Measurements from ENCODE around the gene SCYL3. TPM values are rescaled to one million over a fixed set of nuclear protein-coding genes. Genes with fewer than 3 reads are reported as not detected.

The SCYL3 gene
- total RNA-seq, 1 donor from 2014 or later = 12.0 TPM

DNA sequence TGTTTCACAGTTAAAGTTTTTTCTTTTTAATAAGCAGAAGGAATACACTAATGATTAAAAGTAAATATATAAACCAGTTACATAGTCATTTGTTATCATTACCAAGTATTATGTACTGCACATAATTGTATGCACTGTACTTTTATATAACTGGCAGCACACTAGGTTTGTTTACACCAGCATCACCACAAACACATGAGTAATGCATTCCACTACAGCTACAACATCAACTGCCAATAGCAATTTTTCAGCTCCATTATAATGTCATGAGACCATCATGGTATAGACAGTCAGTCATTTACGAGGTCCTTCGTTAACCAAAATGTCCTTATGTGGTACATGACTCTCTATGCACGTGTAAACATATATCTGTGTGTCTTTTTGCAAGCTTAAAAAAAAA is 35.2 kb downstream of the SCYL3 start:
- intact Hi-C loops (cut with DNase I) = no loop called here

DNA sequence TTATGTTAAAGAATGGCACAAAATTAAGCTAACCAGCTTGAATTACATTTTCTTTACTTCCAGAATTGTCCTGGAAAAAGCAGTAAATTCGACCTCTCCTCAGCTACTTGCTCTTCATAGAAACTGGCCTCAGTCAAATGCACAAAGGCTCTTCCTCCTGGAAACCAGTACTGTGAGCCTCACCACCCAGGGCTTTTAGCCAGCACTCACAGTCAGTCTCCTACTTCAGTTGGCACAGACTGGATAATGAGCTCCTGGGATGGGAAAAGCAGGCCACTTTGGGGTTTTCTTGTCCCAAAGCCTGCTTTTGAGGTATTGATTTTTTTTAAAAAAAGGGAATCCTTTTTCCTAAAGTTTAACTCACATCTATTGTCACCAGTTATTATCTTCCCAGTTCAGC is 40.4 kb downstream of the SCYL3 start:
- ATAC-seq = no peak
- DNase-seq = no peak
- no peaks in the 10 kb centered on the region for H3K4me1 ChIP-seq
- no peak overlapping the region for H3K4me3 ChIP-seq
- H3K9me3 ChIP-seq = no peaks in the 10 kb centered on the region
- no peaks in the 10 kb centered on the region for H3K27me3 ChIP-seq
- no peak overlapping the region for H3K27ac ChIP-seq
- H3K36me3 ChIP-seq = peaks cover 83% of the 10 kb centered on the region
- TF ChIP-seq, protein P1, sequence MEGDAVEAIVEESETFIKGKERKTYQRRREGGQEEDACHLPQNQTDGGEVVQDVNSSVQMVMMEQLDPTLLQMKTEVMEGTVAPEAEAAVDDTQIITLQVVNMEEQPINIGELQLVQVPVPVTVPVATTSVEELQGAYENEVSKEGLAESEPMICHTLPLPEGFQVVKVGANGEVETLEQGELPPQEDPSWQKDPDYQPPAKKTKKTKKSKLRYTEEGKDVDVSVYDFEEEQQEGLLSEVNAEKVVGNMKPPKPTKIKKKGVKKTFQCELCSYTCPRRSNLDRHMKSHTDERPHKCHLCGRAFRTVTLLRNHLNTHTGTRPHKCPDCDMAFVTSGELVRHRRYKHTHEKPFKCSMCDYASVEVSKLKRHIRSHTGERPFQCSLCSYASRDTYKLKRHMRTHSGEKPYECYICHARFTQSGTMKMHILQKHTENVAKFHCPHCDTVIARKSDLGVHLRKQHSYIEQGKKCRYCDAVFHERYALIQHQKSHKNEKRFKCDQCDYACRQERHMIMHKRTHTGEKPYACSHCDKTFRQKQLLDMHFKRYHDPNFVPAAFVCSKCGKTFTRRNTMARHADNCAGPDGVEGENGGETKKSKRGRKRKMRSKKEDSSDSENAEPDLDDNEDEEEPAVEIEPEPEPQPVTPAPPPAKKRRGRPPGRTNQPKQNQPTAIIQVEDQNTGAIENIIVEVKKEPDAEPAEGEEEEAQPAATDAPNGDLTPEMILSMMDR (IDR thresholded peaks at IDR 0.05) = no peak
- intact Hi-C loops (cut with DNase I) = no loop called here

More for the DNA sequence above, 35.2 kb downstream of the SCYL3 start:
- no peaks in the 10 kb centered on the region for H3K9me3 ChIP-seq
- no peaks in the 10 kb centered on the region for H3K4me1 ChIP-seq
- TF ChIP-seq, protein P1 (IDR thresholded peaks at IDR 0.05) = no peak
- H3K27ac ChIP-seq = no peak overlapping the region
- no peaks in the 10 kb centered on the region for H3K27me3 ChIP-seq
- DNase-seq (no peak), ATAC-seq (no peak)
- no peak overlapping the region for H3K4me3 ChIP-seq
- peaks cover 92% of the 10 kb centered on the region for H3K36me3 ChIP-seq

GRCh38 chr1:169849346-169850022 is 44.2 kb downstream of the SCYL3 start:
- DNase-seq = no peak
- intact Hi-C loops (cut with DNase I) = no loop called here
- Histone ChIP-seq H3K9me3 (no peaks in the 10 kb centered on the region), H3K4me3 (no peak overlapping the region), H3K36me3 (peaks cover 68% of the 10 kb centered on the region), H3K27ac (no peak overlapping the region), H3K4me1 (no peaks in the 10 kb centered on the region), H3K27me3 (no peaks in the 10 kb centered on the region)
- TF ChIP-seq, protein P1 (IDR thresholded peaks at IDR 0.05) = no peak
- no peak for ATAC-seq

- H3K4me1 ChIP-seq = no peaks in the 10 kb centered on the region
- H3K4me3 ChIP-seq = no peak overlapping the region
- ATAC-seq (no peak), DNase-seq (no peak)
- intact Hi-C loops (cut with DNase I) = no loop called here
- TF ChIP-seq, protein P1 (IDR thresholded peaks at IDR 0.05) = no peak
- H3K27me3 ChIP-seq = no peaks in the 10 kb centered on the region
- no peak overlapping the region for H3K27ac ChIP-seq
- H3K9me3 ChIP-seq = no peaks in the 10 kb centered on the region
- H3K36me3 ChIP-seq = peaks cover 66% of the 10 kb centered on the region
Observed at GRCh38 chr1:169848456-169848855, 45.2 kb downstream of the SCYL3 start.

DNA sequence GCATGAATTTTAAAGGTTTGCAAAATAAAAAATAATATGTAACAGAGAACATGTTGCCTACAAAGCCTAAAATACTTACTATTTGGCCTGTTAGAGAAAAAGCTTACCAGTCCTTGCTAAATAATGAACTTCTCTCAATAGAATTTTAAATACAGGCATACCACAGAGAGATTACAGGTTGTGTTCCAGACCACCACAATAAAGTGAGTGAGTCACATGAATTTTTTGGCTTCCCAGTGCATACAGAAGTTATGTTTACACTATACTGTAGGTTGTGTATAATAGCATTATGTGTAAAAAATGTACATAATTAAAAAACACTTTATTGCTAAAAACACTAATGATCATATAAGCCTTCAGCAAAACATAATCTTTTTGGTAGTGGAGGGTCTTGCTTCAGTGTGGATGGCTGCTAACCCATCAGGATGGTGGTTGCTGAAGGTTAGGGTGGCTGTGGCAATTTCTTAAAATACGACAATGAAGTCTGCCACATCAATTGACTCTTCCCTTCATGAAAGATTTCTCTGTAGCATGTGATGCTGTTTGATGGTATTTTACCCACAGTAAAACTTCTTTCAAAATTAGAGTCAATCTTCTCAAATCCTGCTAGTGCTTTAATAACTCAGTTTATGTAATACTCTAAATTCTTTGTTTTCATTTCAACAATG is 48.6 kb downstream of the SCYL3 start:
- H3K36me3 ChIP-seq = peaks cover 37% of the 10 kb centered on the region
- intact Hi-C loops (cut with DNase I) = no loop called here
- TF ChIP-seq, protein P1 (IDR thresholded peaks at IDR 0.05) = no peak

More for the DNA sequence above, 48.6 kb downstream of the SCYL3 start:
- Histone ChIP-seq H3K27ac (no peak overlapping the region), H3K4me3 (no peak overlapping the region), H3K9me3 (no peaks in the 10 kb centered on the region), H3K27me3 (no peaks in the 10 kb centered on the region), H3K4me1 (no peaks in the 10 kb centered on the region)
- no peak for DNase-seq
- ATAC-seq = no peak
